ENCODE results near the gene MAML3. TPM values are rescaled to one million over a fixed set of nuclear protein-coding genes. Genes with fewer than 3 reads are reported as not detected.

MAML3 gene
- total RNA-seq, 2 donors from 2014 or later = 6.3 to 6.5 TPM

- no peak for DNase-seq (ENCODE audit: low spot score)
- intact Hi-C loops (cut with DNase I) = no loop called here
Measured at GRCh38 chr4:139922406-139923024, 231.5 kb downstream of the MAML3 start.

- intact Hi-C loops (cut with DNase I) = no loop called here
- DNase-seq (ENCODE audit: low spot score) = no peak
Measured at GRCh38 chr4:139921429-139922184, 232.4 kb downstream of the MAML3 start.

- intact Hi-C loops (cut with DNase I) = no loop called here
- no peak for DNase-seq (ENCODE audit: low spot score)
Measured at GRCh38 chr4:139920486-139921002, 233.4 kb downstream of the MAML3 start.

GRCh38 chr4:139919521-139919920, 234.5 kb downstream of the MAML3 start:
- DNase-seq (ENCODE audit: low spot score) = no peak
- intact Hi-C loops (cut with DNase I) = loop anchor here in 1 of 2 donors (10.0 kb wide), 1 partner anchor 235 kb away; the partner anchor contains the start of gene MAML3

- DNase-seq (ENCODE audit: low spot score) = no peak
- intact Hi-C loops (cut with DNase I) = loop anchor here in 1 of 2 donors (10.0 kb wide), 1 partner anchor 236 kb away; the partner anchor contains the start of gene MAML3
Measured at GRCh38 chr4:139919004-139919403, 235.0 kb downstream of the MAML3 start.

- intact Hi-C loops (cut with DNase I) = loop anchor here in 1 of 2 donors (10.0 kb wide), 1 partner anchor 236 kb away; the partner anchor contains the start of gene MAML3
- DNase-seq (ENCODE audit: low spot score) = no peak
Measured at GRCh38 chr4:139918591-139918990, 235.4 kb downstream of the MAML3 start.

GRCh38 chr4:139917896-139918295, 236.1 kb downstream of the MAML3 start:
- no peak for DNase-seq (ENCODE audit: low spot score)
- intact Hi-C loops (cut with DNase I) = loop anchor here in 1 of 2 donors (10.0 kb wide), 1 partner anchor 237 kb away; the partner anchor contains the start of gene MAML3

GRCh38 chr4:139916041-139916440, 237.9 kb downstream of the MAML3 start:
- intact Hi-C loops (cut with DNase I) = loop anchor here in 1 of 2 donors (10.0 kb wide), 1 partner anchor 239 kb away; the partner anchor contains the start of gene MAML3
- no peak for DNase-seq (ENCODE audit: low spot score)

- DNase-seq (ENCODE audit: low spot score) = no peak
- intact Hi-C loops (cut with DNase I) = loop anchor here in 1 of 2 donors (10.0 kb wide), 1 partner anchor 240 kb away; the partner anchor contains the start of gene MAML3
Measured at GRCh38 chr4:139915037-139915436, 238.9 kb downstream of the MAML3 start.

GRCh38 chr4:139913995-139914598, 239.9 kb downstream of the MAML3 start:
- DNase-seq (ENCODE audit: low spot score) = no peak
- intact Hi-C loops (cut with DNase I) = loop anchor here in 1 of 2 donors (10.0 kb wide), 1 partner anchor 241 kb away; the partner anchor contains the start of gene MAML3

- intact Hi-C loops (cut with DNase I) = loop anchor here in 1 of 2 donors (10.0 kb wide), 1 partner anchor 241 kb away; the partner anchor contains the start of gene MAML3
- no peak for DNase-seq (ENCODE audit: low spot score)
Measured at GRCh38 chr4:139913398-139913990, 240.5 kb downstream of the MAML3 start.

- no peak for DNase-seq (ENCODE audit: low spot score)
- intact Hi-C loops (cut with DNase I) = loop anchor here in 1 of 2 donors (10.0 kb wide), 1 partner anchor 242 kb away; the partner anchor contains the start of gene MAML3
Measured at GRCh38 chr4:139912445-139912844, 241.5 kb downstream of the MAML3 start.

- intact Hi-C loops (cut with DNase I) = loop anchor here in 1 of 2 donors (10.0 kb wide), 1 partner anchor 245 kb away; the partner anchor contains the start of gene MAML3
- DNase-seq (ENCODE audit: low spot score) = no peak
Measured at GRCh38 chr4:139910106-139910505, 243.9 kb downstream of the MAML3 start.

GRCh38 chr4:139908636-139909437, 245.1 kb downstream of the MAML3 start:
- intact Hi-C loops (cut with DNase I) = no loop called here
- no peak for DNase-seq (ENCODE audit: low spot score)

GRCh38 chr4:139907001-139907809, 246.8 kb downstream of the MAML3 start:
- intact Hi-C loops (cut with DNase I) = no loop called here

GRCh38 chr4:139905489-139905888, 248.5 kb downstream of the MAML3 start:
- intact Hi-C loops (cut with DNase I) = no loop called here

More at GRCh38 chr4:139907001-139907809, 246.8 kb downstream of the MAML3 start:
- no peak for DNase-seq (ENCODE audit: low spot score)

GRCh38 chr4:139904406-139904805, 249.6 kb downstream of the MAML3 start:
- intact Hi-C loops (cut with DNase I) = no loop called here
- DNase-seq (ENCODE audit: low spot score) = no peak

More at GRCh38 chr4:139905489-139905888, 248.5 kb downstream of the MAML3 start:
- no peak for DNase-seq (ENCODE audit: low spot score)

All from posterior vena cava (tissue), 2 donors.